Panc1 (cell line): ENCODE measurements around the gene ITPRIP. TPM values are rescaled to one million over a fixed set of nuclear protein-coding genes. Genes with fewer than 3 reads are reported as not detected.
A peak's percentile ranks its signal among the peaks of the same experiment; 100 is the strongest.

ENCODE experiments used
- ATAC-seq: fragments of 200-7000 bp; cut with Tn5 transposase; 2 replicates; pipeline ENCODE4 v1.9.1; 2020; ENCODE audit warnings: mild to moderate bottlenecking, moderate library complexity
- BruUV-seq: library from RNA; stranded (reverse); fragments of 400-500 nt; replicated peaks from 2 replicates; lab custom pipeline; 2021; lab: Mats Ljungman, UMichigan
- CTCF ChIA-PET: fragments of 300-600 bp; sonication (Branson Sonifier 250); formaldehyde crosslinking; loops from one replicate; lab custom pipeline; 2022; ENCODE audit warnings: antibody characterized with exemption; lab: Charles Lee
- POLR2A ChIA-PET: fragments of 300-600 bp; sonication (Branson Sonifier 250); formaldehyde crosslinking; loops from one replicate; lab custom pipeline; 2022; ENCODE audit warnings: antibody characterized with exemption; lab: Charles Lee
- DNase-seq: peaks from one replicate; pipeline ENCODE4 v3.0.0-alpha.2; 2010; ENCODE audit warnings: low read depth, low spot score
- H3K27ac ChIP-seq: 2 replicates; pipeline ENCODE4 v1.5.1; 2011; ENCODE audit warnings: mild to moderate bottlenecking, low read length, inconsistent platforms
- H3K27me3 ChIP-seq: fragments of 200-500 bp; sonication (Bioruptor generic); 2 replicates; pipeline ENCODE4 v1.6.0; 2014; ENCODE audit warnings: low read length, inconsistent platforms; ENCODE audit not compliant: control insufficient read depth, insufficient read depth
- H3K36me3 ChIP-seq: fragments of 200-500 bp; sonication (Bioruptor generic); 2 replicates; pipeline ENCODE4 v1.5.1; 2014; ENCODE audit warnings: inconsistent platforms, mild to moderate bottlenecking, low read length, moderate library complexity; ENCODE audit not compliant: control insufficient read depth, insufficient read depth
- H3K4me1 ChIP-seq: 2 replicates; pipeline ENCODE4 v1.5.1; 2011; ENCODE audit warnings: inconsistent platforms, mild to moderate bottlenecking, low read length, moderate library complexity; ENCODE audit not compliant: control insufficient read depth, insufficient read depth
- H3K4me3 ChIP-seq, 2 experiments: 2 replicates each; pipeline ENCODE4 v1.5.1; 2011 to 2012; ENCODE audit warnings: low read depth in 2 of 2, low read length in 2 of 2, mild to moderate bottlenecking in 2 of 2, inconsistent platforms in 1 of 2, moderate library complexity in 1 of 2
- H3K9me3 ChIP-seq: fragments of 200-500 bp; sonication (Bioruptor generic); 2 replicates; pipeline ENCODE4 v1.5.1; 2014; ENCODE audit warnings: low read depth, mild to moderate bottlenecking, inconsistent platforms, low read length, moderate library complexity; ENCODE audit not compliant: control insufficient read depth, insufficient read depth
- POLR2AphosphoS5 ChIP-seq: IDR thresholded peaks from 2 replicates; pipeline ENCODE4 v1.6.1; 2012; ENCODE audit warnings: mild to moderate bottlenecking, low read depth, low read length, moderate library complexity
- SIN3A ChIP-seq: IDR thresholded peaks from 2 replicates; pipeline ENCODE4 v1.6.1; 2012; ENCODE audit warnings: low read depth, mild to moderate bottlenecking, low read length, moderate library complexity, borderline replicate concordance; ENCODE audit not compliant: insufficient read depth
- TCF7L2 ChIP-seq: IDR thresholded peaks from 2 replicates; pipeline ENCODE4 v1.6.1; 2011; ENCODE audit warnings: mild to moderate bottlenecking, low read depth, low read length, inconsistent platforms
- in situ Hi-C: cut with HindIII; loops from 2 replicates; pipeline ENCODE4 v1.10.0; 2016; ENCODE audit warnings: low sequenced_read_pairs, low pct_unique_long_range_greater_than_20kb
- intact Hi-C: fragments of 100-400 bp; cut with micrococcal nuclease; formaldehyde crosslinking; loops from one replicate; pipeline ENCODE4 v1.10.0; 2022; ENCODE audit not compliant: unreplicated experiment
- total RNA-seq: library from RNA; stranded (reverse); gene quantifications from one replicate; pipeline ENCODE4 v1.2.1, GENCODE V29; 2021; ENCODE audit not compliant: unreplicated experiment
- TF ChIP-seq, protein P1 (sequence below): fragments of 450-650 bp; IDR thresholded peaks from 2 replicates; pipeline ENCODE4 v1.5.1; 2017; ENCODE audit warnings: mild to moderate bottlenecking
- TF ChIP-seq, protein P2 (sequence below), 2 experiments: IDR thresholded peaks; 2 replicates each; pipeline ENCODE4 v1.6.1; 2011 to 2012; ENCODE audit warnings: low read depth in 2 of 2, control low read depth in 1 of 2, low read length in 1 of 2, mild to moderate bottlenecking in 1 of 2, moderate library complexity in 1 of 2; ENCODE audit not compliant: insufficient read depth in 1 of 2

Gene ITPRIP
- total RNA-seq, 1 experiment from 2014 or later: 55.0 TPM

DNA sequence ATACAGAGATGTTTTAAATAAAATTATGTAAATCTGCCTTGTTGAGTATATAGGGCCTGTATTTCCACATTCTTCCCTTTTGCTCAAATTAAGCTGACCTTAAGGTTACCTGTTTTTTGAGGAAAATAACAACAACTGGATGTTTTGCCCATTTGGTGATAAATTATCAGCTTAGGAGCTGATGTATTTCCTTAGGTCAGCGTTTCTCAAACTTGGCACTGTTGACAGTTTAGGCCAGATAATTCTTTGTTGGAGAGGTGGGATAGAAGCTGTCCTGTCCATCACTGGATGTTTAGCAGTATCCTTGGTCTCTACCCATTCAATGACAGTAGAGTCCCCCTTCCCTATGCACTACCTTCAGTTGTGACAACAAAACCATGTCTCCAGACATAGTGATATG is 62.1 kb downstream of the ITPRIP start:
- POLR2A ChIA-PET: no interaction called here
- no TSS peak for BruUV-seq
- Histone ChIP-seq H3K27ac (no peak overlapping the region), H3K4me3 (no peak overlapping the region), H3K36me3 (no peaks in the 10 kb centered on the region; the same call in 1 of the 2 replicates), H3K27me3 (no peaks in the 10 kb centered on the region), H3K9me3 (no peaks in the 10 kb centered on the region), H3K4me1 (peaks cover 9% of the 10 kb centered on the region)
- CTCF ChIA-PET: interaction anchor here (0.6 kb wide), 1 partner anchor 185 kb away, joined by 3 read pairs; no protein-coding TSS in a partner anchor
- DNase-seq (no peak), ATAC-seq (no peak)
- intact Hi-C loops (no loop called here), in situ Hi-C loops (no loop called here)
- TF ChIP-seq POLR2AphosphoS5 (no peak), TCF7L2 (no peak), SIN3A (no peak)
- TF ChIP-seq, protein P1, sequence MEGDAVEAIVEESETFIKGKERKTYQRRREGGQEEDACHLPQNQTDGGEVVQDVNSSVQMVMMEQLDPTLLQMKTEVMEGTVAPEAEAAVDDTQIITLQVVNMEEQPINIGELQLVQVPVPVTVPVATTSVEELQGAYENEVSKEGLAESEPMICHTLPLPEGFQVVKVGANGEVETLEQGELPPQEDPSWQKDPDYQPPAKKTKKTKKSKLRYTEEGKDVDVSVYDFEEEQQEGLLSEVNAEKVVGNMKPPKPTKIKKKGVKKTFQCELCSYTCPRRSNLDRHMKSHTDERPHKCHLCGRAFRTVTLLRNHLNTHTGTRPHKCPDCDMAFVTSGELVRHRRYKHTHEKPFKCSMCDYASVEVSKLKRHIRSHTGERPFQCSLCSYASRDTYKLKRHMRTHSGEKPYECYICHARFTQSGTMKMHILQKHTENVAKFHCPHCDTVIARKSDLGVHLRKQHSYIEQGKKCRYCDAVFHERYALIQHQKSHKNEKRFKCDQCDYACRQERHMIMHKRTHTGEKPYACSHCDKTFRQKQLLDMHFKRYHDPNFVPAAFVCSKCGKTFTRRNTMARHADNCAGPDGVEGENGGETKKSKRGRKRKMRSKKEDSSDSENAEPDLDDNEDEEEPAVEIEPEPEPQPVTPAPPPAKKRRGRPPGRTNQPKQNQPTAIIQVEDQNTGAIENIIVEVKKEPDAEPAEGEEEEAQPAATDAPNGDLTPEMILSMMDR: no peak
- TF ChIP-seq, protein P2, sequence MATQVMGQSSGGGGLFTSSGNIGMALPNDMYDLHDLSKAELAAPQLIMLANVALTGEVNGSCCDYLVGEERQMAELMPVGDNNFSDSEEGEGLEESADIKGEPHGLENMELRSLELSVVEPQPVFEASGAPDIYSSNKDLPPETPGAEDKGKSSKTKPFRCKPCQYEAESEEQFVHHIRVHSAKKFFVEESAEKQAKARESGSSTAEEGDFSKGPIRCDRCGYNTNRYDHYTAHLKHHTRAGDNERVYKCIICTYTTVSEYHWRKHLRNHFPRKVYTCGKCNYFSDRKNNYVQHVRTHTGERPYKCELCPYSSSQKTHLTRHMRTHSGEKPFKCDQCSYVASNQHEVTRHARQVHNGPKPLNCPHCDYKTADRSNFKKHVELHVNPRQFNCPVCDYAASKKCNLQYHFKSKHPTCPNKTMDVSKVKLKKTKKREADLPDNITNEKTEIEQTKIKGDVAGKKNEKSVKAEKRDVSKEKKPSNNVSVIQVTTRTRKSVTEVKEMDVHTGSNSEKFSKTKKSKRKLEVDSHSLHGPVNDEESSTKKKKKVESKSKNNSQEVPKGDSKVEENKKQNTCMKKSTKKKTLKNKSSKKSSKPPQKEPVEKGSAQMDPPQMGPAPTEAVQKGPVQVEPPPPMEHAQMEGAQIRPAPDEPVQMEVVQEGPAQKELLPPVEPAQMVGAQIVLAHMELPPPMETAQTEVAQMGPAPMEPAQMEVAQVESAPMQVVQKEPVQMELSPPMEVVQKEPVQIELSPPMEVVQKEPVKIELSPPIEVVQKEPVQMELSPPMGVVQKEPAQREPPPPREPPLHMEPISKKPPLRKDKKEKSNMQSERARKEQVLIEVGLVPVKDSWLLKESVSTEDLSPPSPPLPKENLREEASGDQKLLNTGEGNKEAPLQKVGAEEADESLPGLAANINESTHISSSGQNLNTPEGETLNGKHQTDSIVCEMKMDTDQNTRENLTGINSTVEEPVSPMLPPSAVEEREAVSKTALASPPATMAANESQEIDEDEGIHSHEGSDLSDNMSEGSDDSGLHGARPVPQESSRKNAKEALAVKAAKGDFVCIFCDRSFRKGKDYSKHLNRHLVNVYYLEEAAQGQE (IDR thresholded peaks at IDR 0.05; ENCODE audit: insufficient read depth in 1 of 2, low read depth in 2 of 2, low read length in 1 of 2): no peak

DNA sequence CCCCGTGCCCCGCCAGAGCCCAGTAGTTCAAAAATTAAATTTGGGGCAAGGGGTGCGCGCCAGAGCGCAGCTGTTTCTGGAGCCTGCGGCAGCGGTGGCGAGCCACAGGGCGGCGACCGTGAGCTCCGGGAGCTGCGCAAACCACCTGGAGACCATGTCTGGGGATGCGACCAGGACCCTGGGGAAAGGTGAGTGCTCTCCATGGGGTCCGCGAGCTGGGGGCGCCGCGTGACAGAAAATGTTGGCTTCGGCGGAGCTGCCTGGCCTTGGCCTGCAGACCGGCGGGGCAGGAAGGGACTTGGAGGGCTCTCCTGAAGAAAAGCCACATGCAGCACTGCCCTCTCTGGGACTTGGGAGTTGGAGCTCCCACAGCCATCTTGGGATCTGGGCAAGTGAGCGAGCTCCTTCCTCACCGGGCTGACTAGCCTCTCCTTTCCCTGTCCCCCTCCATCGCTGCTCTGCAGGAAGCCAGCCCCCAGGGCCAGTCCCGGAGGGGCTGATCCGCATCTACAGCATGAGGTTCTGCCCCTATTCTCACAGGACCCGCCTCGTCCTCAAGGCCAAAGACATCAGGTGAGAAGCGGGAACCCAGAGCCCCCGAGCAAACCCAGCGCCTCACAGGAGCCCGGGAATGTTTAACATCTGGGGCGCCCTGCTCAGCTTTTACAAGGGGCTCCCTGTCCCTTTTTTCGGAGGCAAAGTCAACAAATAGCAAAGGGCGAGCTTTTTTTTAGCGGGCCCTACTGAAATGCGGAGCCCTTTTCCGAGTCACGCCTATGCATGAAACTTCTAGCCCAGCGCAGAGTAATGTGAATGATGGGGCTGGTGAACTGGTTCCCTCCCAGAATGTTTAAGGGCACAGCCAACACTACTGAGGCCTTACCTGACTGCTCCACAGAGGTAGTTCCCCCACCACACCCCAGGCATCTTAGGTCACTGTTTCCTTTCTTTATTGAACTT is 63.2 kb downstream of the ITPRIP start:
- intact Hi-C loops: loop anchor here (2.0 kb wide), 1 partner anchor 76 kb away; no protein-coding TSS in a partner anchor
- no peak for DNase-seq
- H3K27ac ChIP-seq: peak overlapping the region; percentile 87

More for the DNA sequence above, 63.2 kb downstream of the ITPRIP start:
- no TSS peak for BruUV-seq
- in situ Hi-C loops: no loop called here
- Histone ChIP-seq H3K36me3 (no peaks in the 10 kb centered on the region; the same call in 1 of the 2 replicates), H3K27me3 (no peaks in the 10 kb centered on the region), H3K4me1 (peaks cover 9% of the 10 kb centered on the region), H3K4me3 (peak overlapping the region; percentile 61 to 82), H3K9me3 (no peaks in the 10 kb centered on the region)
- ChIA-PET CTCF (interaction anchor here (0.5 to 2.2 kb wide), 13 partner anchors 8 to 340 kb away, joined by 3 to 19 read pairs (median 4); partner anchors contain the start of gene CFAP58), POLR2A (interaction anchor here (0.6 to 1.3 kb wide), 4 partner anchors 66 to 565 kb away, joined by 3 to 6 read pairs (median 4); partner anchors contain the start of gene SFR1)
- TF ChIP-seq SIN3A: no peak
- TF ChIP-seq POLR2AphosphoS5: peak; percentile 64
- TF ChIP-seq, protein P1: peak; percentile 100
- no peak for TF ChIP-seq TCF7L2
- TF ChIP-seq, protein P2 (IDR thresholded peaks at IDR 0.05; ENCODE audit: insufficient read depth in 1 of 2, low read depth in 2 of 2, low read length in 1 of 2): no peak
- ATAC-seq: peak; percentile 97
